Tibial nerve (tissue), 3 donors: ENCODE data around the gene ZYG11B.
"Not testable (repeated sequence)": the region's sequence is repeated elsewhere in the genome, so short reads cannot be mapped to it uniquely, and the experiment has no call there.

Source experiments
- POLR2A ChIP-seq, 2 donors: fragments of 450-650 bp; IDR thresholded peaks; one replicate each; pipeline ENCODE4 v1.6.1; 2017; ENCODE audit warnings: antibody characterized with exemption in 2 of 2, mild to moderate bottlenecking in 2 of 2, moderate library complexity in 2 of 2
- TF ChIP-seq, protein P1 (sequence below), 5 experiments: fragments of 200-600 bp in 3 of 5; fragments of 450-650 bp in 2 of 5; sonication (generic) in 3 of 5; IDR thresholded peaks; one replicate each; pipeline ENCODE4 v1.5.1; 2016 to 2019; ENCODE audit warnings: antibody characterized with exemption in 5 of 5, mild to moderate bottlenecking in 3 of 5, moderate library complexity in 2 of 5

DNA sequence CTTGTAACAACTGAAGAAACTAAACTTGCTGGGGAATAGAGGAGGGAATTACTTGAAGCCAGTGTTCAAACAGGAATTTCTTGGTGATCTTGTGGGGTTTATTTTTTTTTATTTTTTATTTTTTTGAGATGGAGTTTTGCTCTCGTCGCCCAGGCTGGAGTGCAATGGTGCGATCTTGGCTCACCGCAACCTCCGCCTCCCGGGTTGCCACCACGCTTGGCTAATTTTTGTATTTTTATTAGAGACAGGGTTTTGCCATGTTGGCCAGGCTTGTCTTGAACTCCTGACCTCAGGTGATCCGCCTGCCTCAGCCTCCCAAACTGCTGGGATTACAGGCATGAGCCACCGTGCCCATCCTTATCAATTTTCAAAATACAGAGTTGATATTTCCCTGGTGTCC is 23.2 kb downstream of the ZYG11B start:
- TF ChIP-seq, protein P1, sequence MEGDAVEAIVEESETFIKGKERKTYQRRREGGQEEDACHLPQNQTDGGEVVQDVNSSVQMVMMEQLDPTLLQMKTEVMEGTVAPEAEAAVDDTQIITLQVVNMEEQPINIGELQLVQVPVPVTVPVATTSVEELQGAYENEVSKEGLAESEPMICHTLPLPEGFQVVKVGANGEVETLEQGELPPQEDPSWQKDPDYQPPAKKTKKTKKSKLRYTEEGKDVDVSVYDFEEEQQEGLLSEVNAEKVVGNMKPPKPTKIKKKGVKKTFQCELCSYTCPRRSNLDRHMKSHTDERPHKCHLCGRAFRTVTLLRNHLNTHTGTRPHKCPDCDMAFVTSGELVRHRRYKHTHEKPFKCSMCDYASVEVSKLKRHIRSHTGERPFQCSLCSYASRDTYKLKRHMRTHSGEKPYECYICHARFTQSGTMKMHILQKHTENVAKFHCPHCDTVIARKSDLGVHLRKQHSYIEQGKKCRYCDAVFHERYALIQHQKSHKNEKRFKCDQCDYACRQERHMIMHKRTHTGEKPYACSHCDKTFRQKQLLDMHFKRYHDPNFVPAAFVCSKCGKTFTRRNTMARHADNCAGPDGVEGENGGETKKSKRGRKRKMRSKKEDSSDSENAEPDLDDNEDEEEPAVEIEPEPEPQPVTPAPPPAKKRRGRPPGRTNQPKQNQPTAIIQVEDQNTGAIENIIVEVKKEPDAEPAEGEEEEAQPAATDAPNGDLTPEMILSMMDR (IDR thresholded peaks at IDR 0.05): not testable (repeated sequence)
- TF ChIP-seq POLR2A (IDR thresholded peaks at IDR 0.05): not testable (repeated sequence)
